Retinal pigment epithelial cell (primary cell): Measurements from ENCODE around the gene CHRNB4.

Experiments used
- DNase-seq: peaks from one replicate; pipeline ENCODE4 v3.0.0-alpha.2; 2010; ENCODE audit warnings: low read depth
- H3K4me3 ChIP-seq: 2 replicates; pipeline ENCODE4 v1.5.1; 2011; ENCODE audit warnings: mild to moderate bottlenecking, low read length, control low read depth, moderate library complexity
- CTCF ChIP-seq: conservative IDR thresholded peaks from 2 replicates; pipeline ENCODE4 v1.5.1; 2011; ENCODE audit warnings: low read depth, low read length, control low read depth, inconsistent platforms

The CHRNB4 gene

GRCh38 chr15:78627348-78627747 is 13.7 kb downstream of the CHRNB4 start:
- H3K4me3 ChIP-seq: no peak overlapping the region
- no peak for TF ChIP-seq CTCF
- no peak for DNase-seq

- H3K4me3 ChIP-seq: no peak overlapping the region
- TF ChIP-seq CTCF: no peak
- peak; percentile 68 for DNase-seq
Measured at GRCh38 chr15:78626381-78626995, 14.5 kb downstream of the CHRNB4 start.

GRCh38 chr15:78625606-78626280 is 15.3 kb downstream of the CHRNB4 start:
- H3K4me3 ChIP-seq: no peak overlapping the region
- no peak for DNase-seq
- TF ChIP-seq CTCF: no peak

- no peak overlapping the region for H3K4me3 ChIP-seq
- no peak for TF ChIP-seq CTCF
- no peak for DNase-seq
Measured at GRCh38 chr15:78624651-78625590, 16.1 kb downstream of the CHRNB4 start.

- H3K4me3 ChIP-seq: no peak overlapping the region
- no peak for DNase-seq
- no peak for TF ChIP-seq CTCF
Measured at GRCh38 chr15:78623786-78624497, 17.1 kb downstream of the CHRNB4 start.

GRCh38 chr15:78621810-78622402 is 19.1 kb downstream of the CHRNB4 start:
- no peak for TF ChIP-seq CTCF

More at GRCh38 chr15:78621810-78622402, 19.1 kb downstream of the CHRNB4 start:
- H3K4me3 ChIP-seq: no peak overlapping the region
- no peak for DNase-seq
